ENCODE results near the gene LGALS7. TPM values are rescaled to one million over a fixed set of nuclear protein-coding genes. Genes with fewer than 3 reads are reported as not detected.

The LGALS7 gene
- total RNA-seq, 1 experiment from 2014 or later = not detected

DNA sequence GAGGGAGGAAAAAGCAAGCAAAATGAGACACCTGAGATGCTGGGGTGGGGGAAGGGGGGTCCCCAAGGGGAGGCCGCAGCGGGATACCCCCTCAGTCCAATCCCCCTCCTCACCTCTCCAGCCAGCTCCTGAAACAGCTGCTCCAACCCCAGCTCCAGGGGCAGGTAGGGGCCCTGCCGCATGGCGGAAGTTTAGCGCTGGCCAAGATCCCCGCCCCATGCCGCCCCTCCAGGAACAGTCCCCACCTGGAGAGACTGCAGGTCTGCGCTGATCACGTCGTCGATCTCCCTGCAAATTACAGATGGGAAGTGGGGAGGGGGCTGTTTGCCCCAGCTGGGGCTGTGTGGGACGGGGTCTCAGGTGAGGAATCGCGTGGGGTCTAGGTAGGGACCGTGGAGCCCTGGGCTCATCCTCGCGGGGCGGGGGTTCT is 38.0 kb downstream of the LGALS7 start:
- no peak for DNase-seq (ENCODE audit: low read depth, low spot score)
- in situ Hi-C loops (cut with HindIII; ENCODE audit: low pct_unique_long_range_greater_than_20kb, low sequenced_read_pairs) = no loop called here

DNA sequence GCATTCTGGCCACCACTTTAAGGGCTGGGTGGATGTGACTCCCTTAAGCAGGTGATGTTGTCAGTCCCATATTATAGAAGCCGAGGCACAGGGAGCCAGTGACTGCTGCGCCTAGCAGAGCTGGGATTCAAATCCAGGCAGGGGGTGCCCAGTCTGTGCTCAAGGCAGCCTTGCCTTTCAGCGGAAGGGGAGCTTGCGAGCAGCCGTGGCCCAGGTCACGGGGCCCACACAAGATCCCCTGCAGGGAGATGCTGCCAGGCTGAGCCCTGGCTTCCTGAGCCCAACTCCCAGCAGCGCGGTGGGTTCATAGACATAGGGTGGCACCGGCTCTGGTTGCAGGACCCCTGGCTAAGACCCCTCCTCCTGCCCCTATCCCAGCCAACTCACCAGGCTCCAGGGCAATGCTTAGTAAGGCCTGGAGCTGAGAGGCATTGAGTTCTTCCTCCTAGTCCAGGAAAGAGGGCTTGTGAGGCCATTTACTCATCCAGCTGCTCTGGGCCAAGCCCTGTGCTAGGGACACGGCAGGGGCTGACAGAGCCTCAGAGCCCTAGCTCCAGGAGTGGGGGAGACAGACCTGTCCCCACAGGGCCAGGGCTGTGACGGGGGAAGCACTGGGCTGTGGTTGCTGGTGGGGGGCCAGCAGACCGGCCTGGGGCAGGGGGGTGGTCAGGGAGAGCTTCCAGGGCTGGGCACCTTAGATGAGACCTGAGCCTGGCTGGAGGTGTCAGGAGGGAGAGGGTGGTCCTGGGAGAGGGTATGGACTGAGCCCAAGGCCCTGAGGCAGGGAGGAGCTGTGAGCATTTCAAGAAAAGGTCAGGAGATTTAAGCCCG is 38.7 kb downstream of the LGALS7 start:
- in situ Hi-C loops (cut with HindIII; ENCODE audit: low pct_unique_long_range_greater_than_20kb, low sequenced_read_pairs) = no loop called here
- no peak for DNase-seq (ENCODE audit: low read depth, low spot score)

- in situ Hi-C loops (cut with HindIII; ENCODE audit: low pct_unique_long_range_greater_than_20kb, low sequenced_read_pairs) = no loop called here
- DNase-seq (ENCODE audit: low read depth, low spot score) = no peak
These were observed 39.2 kb downstream of the LGALS7 start for GRCh38 chr19:38734176-38734425.

- in situ Hi-C loops (cut with HindIII; ENCODE audit: low pct_unique_long_range_greater_than_20kb, low sequenced_read_pairs) = no loop called here
- DNase-seq (ENCODE audit: low read depth, low spot score) = no peak
These were observed 39.7 kb downstream of the LGALS7 start for GRCh38 chr19:38733493-38734175.

DNA sequence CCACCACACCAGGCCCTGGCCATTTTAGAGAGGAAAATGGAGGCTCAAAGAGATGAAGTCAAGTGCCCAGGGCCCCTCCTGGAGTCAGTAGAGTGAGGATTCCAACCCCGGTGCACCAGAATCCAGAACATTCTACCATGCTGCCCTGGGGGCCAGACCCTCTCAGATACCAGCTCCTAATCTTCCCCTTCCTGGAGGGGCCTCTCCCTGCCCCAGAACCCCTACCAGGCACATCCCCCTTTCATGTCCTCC is 40.1 kb downstream of the LGALS7 start:
- in situ Hi-C loops (cut with HindIII; ENCODE audit: low pct_unique_long_range_greater_than_20kb, low sequenced_read_pairs) = no loop called here
- DNase-seq (ENCODE audit: low read depth, low spot score) = no peak

DNA sequence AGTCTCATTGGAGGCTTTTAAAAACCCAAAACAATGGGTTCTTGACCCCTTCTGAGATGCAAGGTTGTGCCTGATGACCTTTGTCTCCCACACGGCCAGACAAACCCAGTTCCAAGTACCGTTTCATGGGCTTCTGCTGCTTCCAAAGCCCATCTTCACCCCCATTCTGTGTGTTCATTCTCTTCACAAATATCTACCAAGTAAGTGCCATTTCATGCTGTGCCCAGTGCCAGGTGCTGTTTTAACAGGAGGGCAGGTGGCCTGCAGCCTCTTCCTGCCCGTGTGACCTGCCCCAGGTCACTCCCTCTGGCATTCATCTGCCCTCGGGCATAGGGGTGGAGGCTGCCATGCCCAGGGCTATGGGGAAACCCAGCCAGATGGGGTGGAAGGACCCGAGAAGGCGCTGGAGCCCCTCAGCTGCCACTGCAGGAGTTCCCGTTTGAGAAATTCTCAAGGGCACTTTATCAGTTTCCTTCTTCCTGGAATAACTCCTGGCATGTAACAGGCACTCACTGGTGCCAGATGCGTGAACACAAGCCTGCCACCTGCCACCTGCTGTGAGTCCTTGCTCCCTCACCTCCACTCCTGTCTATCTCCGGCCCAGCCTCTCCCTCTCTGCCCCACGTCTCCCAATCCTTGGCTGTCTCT is 41.5 kb downstream of the LGALS7 start:
- in situ Hi-C loops (cut with HindIII; ENCODE audit: low pct_unique_long_range_greater_than_20kb, low sequenced_read_pairs) = no loop called here
- DNase-seq (ENCODE audit: low read depth, low spot score) = no peak

- DNase-seq (ENCODE audit: low read depth, low spot score) = no peak
- in situ Hi-C loops (cut with HindIII; ENCODE audit: low pct_unique_long_range_greater_than_20kb, low sequenced_read_pairs) = no loop called here
These were observed 42.4 kb downstream of the LGALS7 start for GRCh38 chr19:38730731-38731589.

- no peak for DNase-seq (ENCODE audit: low read depth, low spot score)
- in situ Hi-C loops (cut with HindIII; ENCODE audit: low pct_unique_long_range_greater_than_20kb, low sequenced_read_pairs) = no loop called here
These were observed 42.9 kb downstream of the LGALS7 start for GRCh38 chr19:38730470-38730730.

DNA sequence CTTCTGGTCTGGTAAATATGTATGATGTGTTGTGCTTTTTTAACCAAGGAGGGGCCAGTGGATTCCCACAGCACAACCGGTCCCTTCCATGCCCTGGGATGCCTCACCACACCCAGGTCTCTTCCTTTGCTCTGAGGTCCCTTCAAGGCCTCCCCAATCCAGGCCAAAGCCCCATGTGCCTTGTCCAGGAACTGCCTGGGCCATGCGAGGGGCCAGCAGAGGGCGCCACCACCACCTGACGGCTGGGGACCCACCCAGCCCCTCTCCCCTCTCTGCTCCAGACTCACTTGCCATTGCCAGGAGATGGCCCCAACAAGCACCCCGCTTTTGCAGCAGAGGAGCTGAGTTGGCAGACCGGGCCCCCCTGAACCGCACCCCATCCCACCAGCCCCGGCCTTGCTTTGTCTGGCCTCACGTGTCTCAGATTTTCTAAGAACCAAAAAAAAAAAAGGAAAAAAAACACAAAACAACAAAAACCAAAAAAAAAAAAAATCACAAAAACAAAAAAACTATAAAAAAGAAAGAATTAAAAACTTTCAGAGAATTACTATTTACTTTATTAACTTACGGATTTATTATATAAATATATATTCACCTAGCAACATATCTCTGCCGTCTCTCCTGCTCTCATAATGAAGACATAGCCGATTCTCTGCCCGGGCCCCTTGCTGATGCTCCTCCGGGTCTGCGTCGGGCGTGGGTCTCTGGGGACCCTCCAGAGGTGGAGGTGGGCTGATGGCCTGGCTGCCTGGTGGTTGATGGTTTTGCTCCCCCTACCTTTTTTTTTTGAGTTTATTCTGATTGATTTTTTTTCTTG is 43.5 kb downstream of the LGALS7 start:
- peak; percentile 67 for DNase-seq (ENCODE audit: low read depth, low spot score)
- in situ Hi-C loops (cut with HindIII; ENCODE audit: low pct_unique_long_range_greater_than_20kb, low sequenced_read_pairs) = no loop called here

- in situ Hi-C loops (cut with HindIII; ENCODE audit: low pct_unique_long_range_greater_than_20kb, low sequenced_read_pairs) = no loop called here
- no peak for DNase-seq (ENCODE audit: low read depth, low spot score)
These were observed 44.4 kb downstream of the LGALS7 start for GRCh38 chr19:38728752-38729541.

DNA sequence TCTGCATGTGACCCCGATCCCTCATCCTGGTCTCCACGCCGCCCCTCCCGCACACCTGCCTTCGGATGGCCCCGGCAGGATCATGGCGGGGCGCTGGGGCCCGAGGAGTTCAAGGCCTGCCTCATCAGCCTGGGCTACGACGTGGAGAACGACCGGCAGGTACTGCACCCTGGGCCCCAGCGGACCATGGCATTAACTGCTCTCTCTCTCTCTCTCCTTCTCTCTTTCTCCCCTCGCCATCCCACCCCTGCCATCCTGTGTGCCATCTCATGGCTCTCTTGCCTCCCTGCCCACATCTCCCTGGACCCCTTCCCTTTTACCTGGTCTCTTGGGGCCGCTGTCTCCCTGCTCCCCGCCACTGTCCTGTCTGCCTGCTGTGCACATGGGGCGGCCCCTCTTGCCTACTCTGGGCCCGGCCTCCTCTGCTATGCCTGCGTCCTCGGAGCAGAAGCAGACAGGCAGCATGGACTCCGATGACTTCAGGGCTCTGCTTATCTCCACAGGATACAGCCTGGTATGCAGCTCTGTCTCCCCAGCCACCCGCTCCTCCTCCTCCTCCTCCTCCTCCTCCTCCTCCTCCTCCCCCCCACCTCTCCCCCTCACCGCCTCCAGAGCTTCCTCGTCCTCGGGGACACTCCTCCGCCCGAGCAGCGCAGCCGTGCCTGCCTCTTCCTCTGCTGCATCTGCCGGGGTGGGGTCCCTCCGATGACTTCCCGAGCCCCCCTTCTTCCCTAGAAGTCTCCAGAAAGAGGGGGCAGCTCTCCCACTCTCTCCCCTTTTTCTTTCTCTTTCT is 45.3 kb downstream of the LGALS7 start:
- in situ Hi-C loops (cut with HindIII; ENCODE audit: low pct_unique_long_range_greater_than_20kb, low sequenced_read_pairs) = no loop called here
- DNase-seq (ENCODE audit: low read depth, low spot score) = no peak

GRCh38 chr19:38727306-38727867 is 45.9 kb downstream of the LGALS7 start:
- in situ Hi-C loops (cut with HindIII; ENCODE audit: low pct_unique_long_range_greater_than_20kb, low sequenced_read_pairs) = no loop called here
- DNase-seq (ENCODE audit: low read depth, low spot score) = no peak

GRCh38 chr19:38726761-38727301 is 46.5 kb downstream of the LGALS7 start:
- in situ Hi-C loops (cut with HindIII; ENCODE audit: low pct_unique_long_range_greater_than_20kb, low sequenced_read_pairs) = no loop called here
- no peak for DNase-seq (ENCODE audit: low read depth, low spot score)

DNA sequence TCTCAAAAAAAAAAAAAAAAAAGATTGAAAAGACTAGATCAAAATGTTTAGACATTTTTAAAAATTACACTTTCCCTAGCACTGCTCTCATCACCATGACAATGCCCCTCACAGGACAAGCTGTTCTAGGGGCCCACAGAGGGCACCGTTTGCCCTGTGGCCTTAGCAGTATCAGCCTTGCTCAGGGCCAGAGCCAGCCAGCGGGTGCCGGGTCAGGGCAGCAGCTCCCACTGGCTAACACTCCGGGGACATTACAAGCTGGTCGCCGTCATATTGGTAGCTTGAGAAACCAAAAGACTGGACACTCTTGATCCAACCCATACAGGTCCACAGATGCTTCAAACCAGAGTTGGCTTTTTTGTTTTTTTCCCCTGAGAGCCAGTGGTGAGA is 47.0 kb downstream of the LGALS7 start:
- in situ Hi-C loops (cut with HindIII; ENCODE audit: low pct_unique_long_range_greater_than_20kb, low sequenced_read_pairs) = no loop called here
- no peak for DNase-seq (ENCODE audit: low read depth, low spot score)

DNA sequence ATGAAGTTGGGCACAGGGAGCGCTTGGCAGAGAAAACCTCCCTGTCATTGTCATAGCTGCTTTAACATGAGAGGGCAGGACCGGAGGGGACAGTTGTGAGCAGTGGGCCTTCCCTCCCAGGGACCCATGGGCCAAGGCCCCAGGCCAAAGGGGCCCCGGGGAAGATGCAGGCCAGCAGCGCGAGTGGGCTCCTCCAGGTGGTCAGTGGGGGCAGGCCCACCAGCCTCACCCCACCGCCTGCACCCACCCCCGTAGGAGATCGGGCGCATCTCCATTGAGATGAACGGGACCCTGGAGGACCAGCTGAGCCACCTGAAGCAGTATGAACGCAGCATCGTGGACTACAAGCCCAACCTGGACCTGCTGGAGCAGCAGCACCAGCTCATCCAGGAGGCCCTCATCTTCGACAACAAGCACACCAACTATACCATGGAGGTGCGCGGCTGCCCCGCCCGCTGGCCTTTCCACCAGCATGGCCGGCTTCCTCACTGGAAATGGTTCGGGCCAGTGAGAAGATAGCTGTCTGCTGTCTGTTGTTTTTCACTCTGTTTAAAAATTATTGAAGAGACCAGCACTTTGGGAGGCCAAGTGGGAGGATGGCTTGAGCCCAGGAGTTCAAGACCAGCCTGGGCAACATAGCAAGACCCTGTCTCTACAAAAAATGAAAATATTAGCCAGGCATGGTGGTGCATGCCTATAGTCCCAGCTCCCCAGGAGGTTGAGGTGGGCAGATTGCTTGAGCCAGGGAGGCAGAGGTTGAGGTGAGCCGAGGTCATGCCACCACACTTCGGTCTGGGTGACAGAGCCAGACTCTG is 47.6 kb downstream of the LGALS7 start:
- no peak for DNase-seq (ENCODE audit: low read depth, low spot score)
- in situ Hi-C loops (cut with HindIII; ENCODE audit: low pct_unique_long_range_greater_than_20kb, low sequenced_read_pairs) = no loop called here

Data from SK-MEL-5 (cell line).